Brain microvascular endothelial cell (primary cell): Measurements from ENCODE around the gene IMPG1.
"Not testable (repeated sequence)": the region's sequence is repeated elsewhere in the genome, so short reads cannot be mapped to it uniquely, and the experiment has no call there.

ENCODE experiments used
- DNase-seq: peaks from one replicate; pipeline ENCODE4 v3.0.0-alpha.2; 2020
- H3K27ac ChIP-seq: fragments of 250-450 bp; sonication (Bioruptor Pico); 2 replicates; pipeline ENCODE4 v1.5.1; 2020; ENCODE audit warnings: mild to moderate bottlenecking, moderate library complexity
- H3K27me3 ChIP-seq: fragments of 250-450 bp; sonication (Bioruptor Pico); replicated peaks from 2 replicates; pipeline ENCODE4 v1.5.1; 2020; ENCODE audit warnings: mild to moderate bottlenecking
- H3K36me3 ChIP-seq: fragments of 250-450 bp; sonication (Bioruptor Pico); replicated peaks from 2 replicates; pipeline ENCODE4 v1.5.1; 2020; ENCODE audit warnings: mild to moderate bottlenecking
- H3K4me3 ChIP-seq: 2 replicates; pipeline ENCODE4 v1.5.1; 2011; ENCODE audit warnings: low read depth, mild to moderate bottlenecking, control low read depth, low read length, moderate library complexity
- CTCF ChIP-seq: IDR thresholded peaks from 2 replicates; pipeline ENCODE4 v1.5.1; 2011; ENCODE audit warnings: low read depth, mild to moderate bottlenecking, moderate library complexity, low read length, control low read depth, inconsistent platforms; ENCODE audit errors: missing control alignments
- in situ Hi-C: cut with HindIII; loops from 2 replicates; pipeline ENCODE4 v1.10.0; 2017; ENCODE audit warnings: low sequenced_read_pairs, low pct_ligation_motif_present

IMPG1 gene

GRCh38 chr6:75913040-75913439 is 159.4 kb downstream of the IMPG1 start:
- in situ Hi-C loops, result no loop called here

DNA sequence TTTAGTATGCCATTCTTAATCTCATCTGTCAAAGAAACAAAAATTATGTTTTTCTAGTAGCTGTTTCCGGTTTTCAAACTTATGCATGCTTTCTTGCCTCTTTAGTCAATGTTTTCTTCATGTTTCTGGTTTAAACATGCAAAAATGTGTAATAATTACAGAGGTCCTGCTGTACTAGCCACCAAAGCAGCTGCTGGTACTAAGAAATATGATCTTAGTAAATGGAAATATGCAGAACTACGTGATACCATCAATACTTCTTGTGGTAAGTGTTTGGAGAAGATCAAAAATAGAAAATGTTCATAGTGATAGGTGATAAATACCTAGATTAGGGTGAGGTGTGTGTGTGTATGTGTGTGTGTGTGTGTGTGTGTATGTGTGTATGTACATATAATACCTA is 165.0 kb downstream of the IMPG1 start:
- in situ Hi-C loops, result no loop called here
- Histone ChIP-seq H3K36me3 (no peaks in the 10 kb centered on the region), H3K27ac (no peak overlapping the region), H3K4me3 (no peak overlapping the region), H3K27me3 (no peaks in the 10 kb centered on the region)
- TF ChIP-seq CTCF, result no peak
- DNase-seq, result no peak

More at GRCh38 chr6:75913040-75913439, 159.4 kb downstream of the IMPG1 start:
- Histone ChIP-seq H3K27me3 (no peaks in the 10 kb centered on the region), H3K4me3 (no peak overlapping the region), H3K36me3 (peaks cover 6% of the 10 kb centered on the region), H3K27ac (no peak overlapping the region)
- no peak for TF ChIP-seq CTCF
- DNase-seq, result no peak

DNA sequence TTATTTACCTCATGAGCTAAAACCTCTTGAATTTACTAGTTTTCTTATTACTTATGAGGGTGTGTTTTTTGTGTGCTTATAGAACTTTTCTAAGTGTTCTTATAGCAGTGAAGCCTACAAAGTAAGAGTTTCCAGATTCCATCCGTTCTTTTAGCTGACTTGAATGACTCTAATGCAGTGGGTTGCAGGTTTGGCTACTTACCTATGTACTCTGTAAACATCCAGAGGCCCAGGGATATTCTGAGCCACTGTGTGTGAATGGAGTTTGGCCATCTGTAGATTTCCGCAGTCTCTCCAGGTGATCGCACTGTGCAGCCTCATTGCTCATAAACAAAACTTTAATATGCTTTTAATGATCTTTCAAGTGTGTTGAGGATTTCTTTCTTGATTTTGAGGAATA is 165.6 kb downstream of the IMPG1 start:
- Histone ChIP-seq H3K27me3 (no peaks in the 10 kb centered on the region), H3K36me3 (no peaks in the 10 kb centered on the region), H3K27ac (no peak overlapping the region), H3K4me3 (no peak overlapping the region)
- no peak for TF ChIP-seq CTCF
- DNase-seq, result no peak
- in situ Hi-C loops, result no loop called here

DNA sequence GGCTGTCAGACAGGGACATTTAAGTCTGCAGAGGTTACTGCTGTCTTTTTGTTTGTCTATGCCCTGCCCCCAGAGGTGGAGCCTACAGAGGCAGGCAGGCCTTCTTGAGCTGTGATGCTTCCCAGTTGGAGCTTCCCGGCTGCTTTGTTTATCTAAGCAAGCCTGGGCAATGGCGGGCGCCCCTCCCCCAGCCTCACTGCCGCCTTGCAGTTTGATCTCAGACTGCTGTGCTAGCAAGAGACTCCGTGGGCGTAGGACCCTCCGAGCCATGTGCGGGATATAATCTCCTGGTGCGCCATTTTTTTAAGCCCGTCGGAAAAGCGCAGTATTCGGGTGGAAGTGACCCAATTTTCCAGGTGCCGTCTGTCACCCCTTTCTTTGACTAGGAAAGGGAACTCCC is 167.3 kb downstream of the IMPG1 start:
- H3K36me3 ChIP-seq, H3K27me3 ChIP-seq, H3K27ac ChIP-seq, in situ Hi-C loops, DNase-seq, H3K4me3 ChIP-seq: not testable (repeated sequence)

DNA sequence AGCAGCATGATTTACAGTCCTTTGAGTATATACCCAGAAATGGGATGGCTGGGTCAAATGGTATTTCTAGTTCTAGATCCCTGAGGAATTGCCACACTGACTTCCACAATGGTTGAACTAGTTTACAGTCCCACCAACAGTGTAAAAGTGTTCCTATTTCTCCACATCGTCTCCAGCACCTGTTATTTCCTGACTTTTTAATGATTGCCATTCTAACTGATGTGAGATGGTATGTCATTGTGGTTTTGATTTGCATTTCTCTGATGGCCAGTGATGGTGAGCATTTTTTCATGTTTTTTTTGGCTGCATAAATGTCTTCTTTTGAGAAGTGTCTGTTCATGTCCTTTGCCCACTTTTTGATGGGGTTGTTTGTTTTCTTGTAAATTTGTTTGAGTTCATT is 172.2 kb downstream of the IMPG1 start:
- in situ Hi-C loops, H3K27me3 ChIP-seq, H3K27ac ChIP-seq, H3K4me3 ChIP-seq, H3K36me3 ChIP-seq, DNase-seq: not testable (repeated sequence)

- no peak for DNase-seq
- no peak overlapping the region for H3K4me3 ChIP-seq
- H3K27ac ChIP-seq, result no peak overlapping the region
- no peaks in the 10 kb centered on the region for H3K27me3 ChIP-seq
- in situ Hi-C loops, result no loop called here
- no peak for TF ChIP-seq CTCF
- peaks cover 2% of the 10 kb centered on the region for H3K36me3 ChIP-seq
Measured at GRCh38 chr6:75896526-75896925, 175.9 kb downstream of the IMPG1 start.

- no peak for TF ChIP-seq CTCF
- Histone ChIP-seq H3K27me3 (no peaks in the 10 kb centered on the region), H3K27ac (no peak overlapping the region), H3K36me3 (peaks cover 2% of the 10 kb centered on the region), H3K4me3 (no peak overlapping the region)
- in situ Hi-C loops, result no loop called here
- no peak for DNase-seq
Measured at GRCh38 chr6:75893776-75894152, 178.7 kb downstream of the IMPG1 start.
